ENCODE data around the gene FYN. TPM values are rescaled to one million over a fixed set of nuclear protein-coding genes. Genes with fewer than 3 reads are reported as not detected.
"Not testable (repeated sequence)": the region's sequence is repeated elsewhere in the genome, so short reads cannot be mapped to it uniquely, and the experiment has no call there.

FYN gene
- total and polyA plus RNA-seq, 5 experiments from 2014 or later, result 159 to 531 (median 317) TPM

GRCh38 chr6:111789598-111789997, 83.7 kb downstream of the FYN start:
- DNase-seq (no peak), ATAC-seq (no peak)
- Mint-ChIP-seq H3K27ac (no peak overlapping the region), H3K4me3 (no peak overlapping the region), H3K9me3 (peaks cover 0 to 1% (median 0%) of the 10 kb centered on the region in 9 donors), H3K36me3 (peaks cover 0 to 7% (median 7%) of the 10 kb centered on the region in 3 donors), H3K4me1 (peaks cover 28 to 61% (median 43%) of the 10 kb centered on the region in 4 donors), H3K27me3 (no peaks in the 10 kb centered on the region)
- POLR2A ChIA-PET, result interaction anchor here (0.9 kb wide), 1 partner anchor 85 kb away, joined by 8 read pairs; no protein-coding TSS in a partner anchor

GRCh38 chr6:111788379-111789276, 84.6 kb downstream of the FYN start:
- POLR2A ChIA-PET, result interaction anchor here (0.6 to 1.3 kb wide), 3 partner anchors 21 to 147 kb away, joined by 3 to 4 read pairs (median 3); no protein-coding TSS in a partner anchor
- H3K4me1 Mint-ChIP-seq, result peaks cover 23 to 61% (median 43%) of the 10 kb centered on the region in 4 donors
- H3K9me3 Mint-ChIP-seq, result peaks cover 0 to 1% (median 0%) of the 10 kb centered on the region in 9 donors
- no peak for DNase-seq
- no peaks in the 10 kb centered on the region for H3K27me3 Mint-ChIP-seq
- ATAC-seq, result no peak
- peaks cover 0 to 11% (median 7%) of the 10 kb centered on the region in 3 donors for H3K36me3 Mint-ChIP-seq
- H3K27ac Mint-ChIP-seq, result no peak overlapping the region
- H3K4me3 Mint-ChIP-seq, result no peak overlapping the region

DNA sequence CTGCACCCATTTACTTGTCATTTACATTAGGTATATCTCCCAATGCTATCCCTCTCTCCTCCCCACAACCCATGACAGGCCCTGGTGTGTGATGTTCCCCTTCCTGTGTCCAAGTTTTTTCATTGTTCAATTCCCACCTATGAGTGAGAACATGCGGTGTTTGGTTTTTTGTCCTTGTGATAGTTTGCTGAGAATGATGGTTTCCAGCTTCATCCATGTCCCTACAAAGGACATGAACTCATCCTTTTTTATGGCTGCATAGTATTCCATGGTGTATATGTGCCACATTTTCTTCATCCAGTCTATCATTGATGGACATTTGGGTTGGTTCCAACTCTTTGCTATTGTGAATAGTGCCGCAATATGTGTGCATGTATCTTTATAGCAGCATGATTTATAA, 87.1 kb downstream of the FYN start:
- Mint-ChIP-seq H3K36me3 (peaks cover 0 to 14% (median 7%) of the 10 kb centered on the region in 3 donors), H3K4me1 (peaks cover 23 to 62% (median 54%) of the 10 kb centered on the region in 4 donors), H3K27ac (peak overlapping the region in 3 of 10 donors; percentile 29 to 77 (median 35))
- H3K27me3 Mint-ChIP-seq, DNase-seq, ATAC-seq, H3K9me3 Mint-ChIP-seq, H3K4me3 Mint-ChIP-seq: not testable (repeated sequence)
- POLR2A ChIA-PET, result interaction anchor here (1.1 kb wide), 1 partner anchor 52 kb away, joined by 6 read pairs; no protein-coding TSS in a partner anchor

- Mint-ChIP-seq H3K36me3 (peaks cover 0 to 22% (median 7%) of the 10 kb centered on the region in 3 donors), H3K4me3 (no peak overlapping the region), H3K9me3 (peaks cover 0 to 1% (median 0%) of the 10 kb centered on the region in 9 donors), H3K4me1 (peaks cover 28 to 68% (median 66%) of the 10 kb centered on the region in 4 donors), H3K27ac (peak overlapping the region in 9 of 10 donors; percentile 11 to 88 (median 59)), H3K27me3 (no peaks in the 10 kb centered on the region)
- ATAC-seq (no peak), DNase-seq (no peak)
- POLR2A ChIA-PET, result interaction anchor here (0.6 to 1.1 kb wide), 2 partner anchors 8 to 12 kb away, joined by 3 read pairs; no protein-coding TSS in a partner anchor
These were observed 88.8 kb downstream of the FYN start for GRCh38 chr6:111784433-111784832.

GRCh38 chr6:111782887-111783466, 90.3 kb downstream of the FYN start:
- DNase-seq, result no peak
- peak overlapping the region in 1 of 10 donors; percentile 17 for H3K4me3 Mint-ChIP-seq
- peak overlapping the region; percentile 38 to 88 (median 84) for H3K27ac Mint-ChIP-seq

DNA sequence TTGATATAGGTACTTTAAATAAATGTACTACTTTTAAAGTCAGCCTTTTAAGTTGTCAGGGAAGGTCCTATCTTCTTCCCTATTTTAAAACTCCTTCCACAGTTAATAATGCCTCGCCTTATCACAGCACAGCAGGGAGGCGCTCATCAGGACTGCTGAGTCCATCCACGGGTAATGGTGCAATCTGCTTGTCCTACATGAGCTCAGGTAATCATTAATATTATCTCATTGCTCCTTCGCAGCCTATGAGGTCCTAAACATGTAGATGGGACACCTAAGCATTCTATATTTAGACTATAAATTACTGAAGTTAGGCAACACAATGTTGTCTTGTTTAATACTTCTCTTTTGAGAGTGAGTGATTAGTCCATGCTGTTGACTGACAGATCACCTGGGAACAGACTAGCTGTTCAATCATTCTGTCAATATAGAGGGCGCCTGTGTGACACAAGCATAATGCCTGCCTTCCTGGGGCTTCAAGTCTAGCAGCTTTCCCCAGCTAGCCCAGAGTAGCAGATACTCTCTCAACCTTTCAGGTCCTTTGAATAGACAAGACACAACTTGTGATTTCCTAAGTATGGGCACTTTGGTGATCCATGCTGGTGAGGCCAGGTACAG, 91.0 kb downstream of the FYN start:
- no peaks in the 10 kb centered on the region for H3K27me3 Mint-ChIP-seq
- peaks cover 0 to 36% (median 4%) of the 10 kb centered on the region in 3 donors for H3K36me3 Mint-ChIP-seq
- peaks cover 37 to 89% (median 87%) of the 10 kb centered on the region in 4 donors for H3K4me1 Mint-ChIP-seq
- peaks cover 0 to 1% (median 0%) of the 10 kb centered on the region in 9 donors for H3K9me3 Mint-ChIP-seq
- peak overlapping the region in 2 of 10 donors; percentile 17 to 33 for H3K4me3 Mint-ChIP-seq
- DNase-seq (no peak), ATAC-seq (no peak)
- POLR2A ChIA-PET, result interaction anchor here (0.9 to 1.9 kb wide), 2 partner anchors 11 to 35 kb away, joined by 3 to 4 read pairs; no protein-coding TSS in a partner anchor
- peak overlapping the region; percentile 22 to 88 (median 84) for H3K27ac Mint-ChIP-seq

More at GRCh38 chr6:111782887-111783466, 90.3 kb downstream of the FYN start:
- peaks cover 0 to 1% (median 0%) of the 10 kb centered on the region in 9 donors for H3K9me3 Mint-ChIP-seq
- POLR2A ChIA-PET, result interaction anchor here (1.9 kb wide), 1 partner anchor 11 kb away, joined by 4 read pairs; no protein-coding TSS in a partner anchor
- H3K36me3 Mint-ChIP-seq, result peaks cover 0 to 32% (median 7%) of the 10 kb centered on the region in 3 donors
- H3K27me3 Mint-ChIP-seq, result no peaks in the 10 kb centered on the region
- H3K4me1 Mint-ChIP-seq, result peaks cover 30 to 83% (median 81%) of the 10 kb centered on the region in 4 donors
- no peak for ATAC-seq

- ATAC-seq, result peak in 1 of 2 donors; percentile 23
- H3K27ac Mint-ChIP-seq, result peak overlapping the region; percentile 35 to 96 (median 78)
- peak overlapping the region in 7 of 10 donors; percentile 16 to 54 (median 31) for H3K4me3 Mint-ChIP-seq
- H3K36me3 Mint-ChIP-seq, result peaks cover 0 to 35% (median 0%) of the 10 kb centered on the region in 3 donors
- H3K9me3 Mint-ChIP-seq, result no peaks in the 10 kb centered on the region
- H3K4me1 Mint-ChIP-seq, result peaks cover 40 to 96% (median 91%) of the 10 kb centered on the region in 4 donors
- no peak for DNase-seq
- no peaks in the 10 kb centered on the region for H3K27me3 Mint-ChIP-seq
- POLR2A ChIA-PET, result interaction anchor here (0.9 kb wide), 1 partner anchor 36 kb away, joined by 3 read pairs; no protein-coding TSS in a partner anchor
These were observed 92.1 kb downstream of the FYN start for GRCh38 chr6:111781041-111781708.

DNA sequence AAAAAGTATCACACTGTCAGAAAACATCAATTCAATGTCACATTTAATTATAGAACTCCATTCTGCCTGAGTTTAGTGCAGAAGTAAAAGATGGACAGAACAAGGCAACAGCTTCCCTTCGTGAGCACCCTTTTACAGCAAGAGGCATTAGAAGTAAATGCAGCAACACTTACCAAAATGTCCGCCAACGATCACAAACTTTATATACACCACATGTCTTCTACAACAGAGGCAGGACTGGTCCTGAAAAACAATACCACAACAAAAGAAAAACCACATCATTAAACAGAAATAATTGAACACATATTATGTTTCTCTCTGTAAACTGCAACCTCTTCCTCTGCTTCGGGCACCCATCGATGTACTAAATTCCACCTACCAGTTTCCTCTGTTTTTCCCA, 92.9 kb downstream of the FYN start:
- Mint-ChIP-seq H3K27ac (peak overlapping the region in 9 of 10 donors; percentile 29 to 96 (median 73)), H3K4me1 (peaks cover 43 to 99% (median 95%) of the 10 kb centered on the region in 4 donors), H3K27me3 (no peaks in the 10 kb centered on the region), H3K36me3 (peaks cover 0 to 35% (median 0%) of the 10 kb centered on the region in 3 donors), H3K9me3 (no peaks in the 10 kb centered on the region), H3K4me3 (peak overlapping the region in 5 of 10 donors; percentile 1 to 30 (median 27))
- POLR2A ChIA-PET, result interaction anchor here (1.2 kb wide), 1 partner anchor 24 kb away, joined by 3 read pairs; no protein-coding TSS in a partner anchor
- no peak for ATAC-seq
- no peak for DNase-seq

- peaks cover 0 to 37% (median 0%) of the 10 kb centered on the region in 3 donors for H3K36me3 Mint-ChIP-seq
- no peaks in the 10 kb centered on the region for H3K27me3 Mint-ChIP-seq
- no peaks in the 10 kb centered on the region for H3K9me3 Mint-ChIP-seq
- H3K4me3 Mint-ChIP-seq, result peak overlapping the region in 1 of 10 donors; percentile 2
- ATAC-seq, result no peak
- peaks cover 40 to 99% (median 95%) of the 10 kb centered on the region in 4 donors for H3K4me1 Mint-ChIP-seq
- H3K27ac Mint-ChIP-seq, result peak overlapping the region; percentile 46 to 96 (median 83)
- POLR2A ChIA-PET, result interaction anchor here (0.6 to 1.2 kb wide), 3 partner anchors 17 to 94 kb away, joined by 3 read pairs; partner anchors contain the start of gene FYN
- DNase-seq, result no peak
These were observed 93.6 kb downstream of the FYN start for GRCh38 chr6:111779660-111780059.

- peak overlapping the region in 9 of 10 donors; percentile 46 to 96 (median 85) for H3K27ac Mint-ChIP-seq
- POLR2A ChIA-PET, result interaction anchor here (1.0 to 1.2 kb wide), 2 partner anchors 17 to 26 kb away, joined by 3 to 7 read pairs; no protein-coding TSS in a partner anchor
- no peak for DNase-seq
- H3K4me1 Mint-ChIP-seq, result peaks cover 39 to 99% (median 95%) of the 10 kb centered on the region in 4 donors
- ATAC-seq, result no peak
- H3K27me3 Mint-ChIP-seq, result no peaks in the 10 kb centered on the region
- no peak overlapping the region for H3K4me3 Mint-ChIP-seq
- no peaks in the 10 kb centered on the region for H3K9me3 Mint-ChIP-seq
- peaks cover 0 to 37% (median 0%) of the 10 kb centered on the region in 3 donors for H3K36me3 Mint-ChIP-seq
These were observed 94.2 kb downstream of the FYN start for GRCh38 chr6:111779031-111779430.

DNA sequence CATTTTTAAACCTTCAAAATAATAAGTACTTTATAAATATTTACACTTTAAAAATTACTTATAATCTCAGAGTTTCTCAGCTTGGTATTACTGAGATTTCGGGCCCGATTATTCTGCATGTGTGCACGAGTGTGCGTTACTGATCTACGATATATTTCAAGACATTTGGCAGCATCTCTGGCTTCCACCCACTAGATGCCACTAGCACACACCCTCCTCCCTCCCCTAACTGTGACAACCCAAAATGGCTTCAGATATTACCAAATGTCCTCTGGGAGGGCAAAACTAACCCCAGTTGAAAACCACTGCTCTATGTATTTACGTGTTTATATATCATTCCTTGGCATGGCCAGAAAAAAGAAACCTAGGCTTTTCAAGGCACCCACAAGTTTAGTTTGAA, 95.9 kb downstream of the FYN start:
- POLR2A ChIA-PET, result interaction anchor here (1.2 to 2.1 kb wide), 2 partner anchors 10 to 16 kb away, joined by 5 to 9 read pairs; no protein-coding TSS in a partner anchor
- Mint-ChIP-seq H3K36me3 (peaks cover 0 to 32% (median 0%) of the 10 kb centered on the region in 3 donors), H3K9me3 (no peaks in the 10 kb centered on the region), H3K27ac (peak overlapping the region; percentile 70 to 96 (median 86)), H3K4me3 (peak overlapping the region in 2 of 10 donors; percentile 48 to 68), H3K4me1 (peaks cover 36 to 90% (median 84%) of the 10 kb centered on the region in 4 donors), H3K27me3 (no peaks in the 10 kb centered on the region)
- peak in 1 of 2 donors; percentile 52 for ATAC-seq
- DNase-seq, result no peak
